Measurements from ENCODE around the gene SMAD6. TPM values are rescaled to one million over a fixed set of nuclear protein-coding genes. Genes with fewer than 3 reads are reported as not detected.

The SMAD6 gene
- total RNA-seq, 1 donor from 2014 or later = 15.6 TPM

DNA sequence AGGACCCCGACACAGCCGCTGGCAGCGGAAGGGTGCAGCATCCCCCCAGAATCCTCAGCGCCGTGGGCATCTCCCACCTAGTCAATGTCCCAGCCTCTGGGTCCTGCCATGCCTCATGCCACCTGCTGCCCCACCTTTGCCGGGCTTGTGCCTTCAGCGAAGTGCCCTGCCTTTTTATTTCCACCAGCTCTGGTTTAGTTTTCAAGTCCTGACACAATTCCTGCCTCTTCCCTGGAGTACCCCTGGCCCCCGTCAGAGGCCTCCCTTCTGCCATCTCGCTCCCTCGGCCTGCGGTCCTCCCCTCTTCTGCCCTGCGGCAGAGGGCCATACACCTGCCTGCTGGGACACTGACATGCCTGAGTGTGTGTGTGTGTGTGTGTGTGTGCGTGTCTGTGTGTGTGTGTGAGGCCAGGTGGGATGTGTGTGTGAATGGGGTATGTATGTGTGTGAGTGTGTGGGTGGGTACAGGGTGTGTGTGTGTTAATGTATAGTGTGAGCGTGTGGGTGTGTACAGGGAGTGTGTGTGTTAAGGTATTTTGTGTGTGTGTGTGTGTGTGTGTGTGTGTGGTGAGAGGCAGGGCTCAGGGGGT, 129.9 kb downstream of the SMAD6 start:
- DNase-seq (ENCODE audit: extremely low read depth, low read depth, low spot score) = no peak

Other genes starting within 250 kb of the SMAD6 start
- gene SNAPC5, start 204.5 kb upstream of the SMAD6 start, total RNA-seq = 12.1 and 24.7 TPM in 2 replicates
- gene RPL4, start 197.4 kb upstream of the SMAD6 start, total RNA-seq = 2,424 and 3,654 TPM in 2 replicates
- 11.8 and 17.3 TPM in 2 replicates for gene ZWILCH, start 196.9 kb upstream of the SMAD6 start, total RNA-seq
- gene LCTL, start 136.2 kb upstream of the SMAD6 start, total RNA-seq = 0.06 TPM in 1 of 2 replicates, not detected in the other